K562 (cell line): ENCODE measurements around the gene UBE2D3. TPM values are rescaled to one million over a fixed set of nuclear protein-coding genes. Genes with fewer than 3 reads are reported as not detected.

ENCODE experiments used
- AFF4 ChIP-seq: sonication (generic); formaldehyde crosslinking; IDR thresholded peaks from 2 replicates; pipeline ENCODE4 v1.8.0; 2023; ENCODE audit warnings: mild to moderate bottlenecking, missing genetic modification reagents
- BRCA1 ChIP-seq, 2 experiments: fragments of 450-650 bp in 1 of 2; sonication (generic) in 1 of 2; formaldehyde crosslinking in 1 of 2; IDR thresholded peaks; 2 replicates each; pipeline versions ENCODE4 v1.5.0 to v1.6.1; 2017 to 2020; ENCODE audit warnings: mild to moderate bottlenecking in 1 of 2, missing genetic modification reagents in 1 of 2
- CTBP1 ChIP-seq: fragments of 450-650 bp; IDR thresholded peaks from 2 replicates; pipeline ENCODE4 v1.6.1; 2016; ENCODE audit warnings: borderline replicate concordance
- FOSL1 ChIP-seq: fragments of 200-800 bp; sonication (Bioruptor generic); conservative IDR thresholded peaks from 2 replicates; pipeline ENCODE4 v1.6.1; 2016; ENCODE audit warnings: missing genetic modification characterization, missing compliant biosample characterization
- GATAD2A ChIP-seq: fragments of 450-650 bp; IDR thresholded peaks from 2 replicates; pipeline ENCODE4 v1.6.1; 2017
- HMG20A ChIP-seq: fragments of 450-650 bp; formaldehyde crosslinking; conservative IDR thresholded peaks from 2 replicates; pipeline ENCODE4 v1.4.0; 2020; ENCODE audit warnings: mild to moderate bottlenecking, mixed read lengths
- JUND ChIP-seq, 2 experiments: IDR thresholded peaks; 2 replicates in 1 of 2; 3 replicates in 1 of 2; pipeline ENCODE4 v1.6.1; 2011; ENCODE audit warnings: borderline replicate concordance in 2 of 2, low read depth in 2 of 2, low read length in 2 of 2, improper control_type of control experiment in 1 of 2, missing biosample characterization in 1 of 2, missing genetic modification characterization in 1 of 2, missing genetic modification reagents in 1 of 2
- KAT2B ChIP-seq: IDR thresholded peaks from one replicate; pipeline ENCODE4 v1.6.1; 2012; ENCODE audit warnings: low read depth, mild to moderate bottlenecking, control low read depth, inconsistent platforms, low read length, moderate library complexity
- MTA3 ChIP-seq: fragments of 450-650 bp; formaldehyde crosslinking; IDR thresholded peaks from 2 replicates; pipeline ENCODE4 v1.6.1; 2017; ENCODE audit warnings: mild to moderate bottlenecking, borderline replicate concordance
- NELFE ChIP-seq: IDR thresholded peaks from 2 replicates; pipeline ENCODE4 v1.6.1; 2011; ENCODE audit warnings: mild to moderate bottlenecking; ENCODE audit not compliant: insufficient read depth, insufficient read length
- PTTG1 ChIP-seq: fragments of 450-650 bp; IDR thresholded peaks from 2 replicates; pipeline ENCODE4 v1.6.1; 2016; ENCODE audit warnings: low read depth, mild to moderate bottlenecking, missing genetic modification characterization, missing compliant biosample characterization
- SNRNP70 ChIP-seq: fragments of 200-400 bp; formaldehyde crosslinking; optimal IDR thresholded peaks from 2 replicates; pipeline ENCODE3; 2017; ENCODE audit warnings: low read depth, low read length
- U2AF1 ChIP-seq: fragments of 200-400 bp; formaldehyde crosslinking; optimal IDR thresholded peaks from 2 replicates; pipeline ENCODE3; 2017; ENCODE audit warnings: mild to moderate bottlenecking, low read depth, low read length, moderate library complexity
- ZBTB17 ChIP-seq: fragments of 450-650 bp; formaldehyde crosslinking; IDR thresholded peaks from 2 replicates; pipeline ENCODE4 v1.4.0; 2020; ENCODE audit warnings: mild to moderate bottlenecking
- ZNF354B ChIP-seq: fragments of 250-450 bp; sonication (Bioruptor Pico); IDR thresholded peaks from 2 replicates; pipeline ENCODE4 v1.4.0; 2020
- ZNF395 ChIP-seq: fragments of 200-800 bp; sonication (Bioruptor generic); IDR thresholded peaks from 2 replicates; pipeline ENCODE4 v1.6.1; 2017; ENCODE audit warnings: missing genetic modification characterization, missing compliant biosample characterization
- ZNF444 ChIP-seq: fragments of 250-450 bp; sonication (Bioruptor Pico); IDR thresholded peaks from 2 replicates; pipeline ENCODE4 v1.4.0; 2020; ENCODE audit warnings: mild to moderate bottlenecking, moderate library complexity
- ZNF57 ChIP-seq: fragments of 450-650 bp; formaldehyde crosslinking; IDR thresholded peaks from 2 replicates; pipeline ENCODE4 v1.4.0; 2020; ENCODE audit warnings: mild to moderate bottlenecking, moderate library complexity
- polyA plus RNA-seq, 8 experiments: library from polyadenylated mRNA; depleted of rRNA in 4 of 8; stranded (reverse) in 5 of 8; unstranded in 3 of 8; fragments of >200 nt; fragmentation: Nextera tagmentation in 2 of 8; fragmentation: Illumina TruSeq in 1 of 8; extraction: Ambion mirVana in 2 of 8; extraction: Trizol in 1 of 8; gene quantifications; 2 replicates each; pipeline versions ENCODE4 v1.2.1 to v1.2.3, GENCODE V29; 2011 to 2014; ENCODE audit warnings: inconsistent platforms in 1 of 8, missing spikeins in 1 of 8
- total RNA-seq, 7 experiments: library from RNA; depleted of rRNA in 6 of 7; stranded (reverse); fragments of >200 nt in 6 of 7; fragmentation: Illumina TruSeq in 2 of 7; extraction: Trizol in 2 of 7; gene quantifications; 2 replicates each; pipeline versions ENCODE4 v1.2.1 to v1.2.3, GENCODE V29; 2011 to 2021; ENCODE audit warnings: low replicate concordance in 1 of 7

UBE2D3 gene
- total and polyA plus RNA-seq, 9 of the 15 experiments (the other 6 are each of a cell fraction or from before 2014, with no cell fraction given) = 191 to 618 (median 292) TPM

GRCh38 chr4:102827674-102828496 is 534 bp upstream of the UBE2D3 start (continued):
- TF ChIP-seq CTBP1 = peak; percentile 83
- TF ChIP-seq JUND (IDR thresholded peaks at IDR 0.05; ENCODE audit: borderline replicate concordance, low read depth, low read length) = peak; percentile 53; the same call in 1 of the 2 replicates
- peak; percentile 44; the same call in 1 of the 3 replicates for TF ChIP-seq JUND (tag; IDR thresholded peaks at IDR 0.05; ENCODE audit: borderline replicate concordance, low read depth, low read length)
- no peak; the same call in 1 of the 2 replicates for TF ChIP-seq FOSL1 (tag)
- no peak for TF ChIP-seq ZNF354B (CRISPR knock-in tag)
- no peak for TF ChIP-seq BRCA1 (IDR thresholded peaks at IDR 0.05)
- TF ChIP-seq BRCA1 (CRISPR knock-in tag; IDR thresholded peaks at IDR 0.05) = no peak
- no peak for TF ChIP-seq HMG20A (CRISPR knock-in tag)
- TF ChIP-seq ZNF395 (CRISPR knock-in tag) = peak; percentile 10; the same call in 1 of the 2 replicates
- TF ChIP-seq AFF4 = peak; percentile 2
- TF ChIP-seq ZNF57 (CRISPR knock-in tag) = no peak
- peak; percentile 76 for TF ChIP-seq MTA3
- TF ChIP-seq SNRNP70 = no peak
- TF ChIP-seq PTTG1 = no peak
- no peak for TF ChIP-seq ZBTB17 (CRISPR knock-in tag)
- TF ChIP-seq KAT2B = no peak
- TF ChIP-seq NELFE = no peak
- TF ChIP-seq ZNF444 = no peak; the same call in 1 of the 2 replicates
- no peak for TF ChIP-seq U2AF1
- TF ChIP-seq GATAD2A = peak; percentile 83
